ENCODE data around the gene ADRA2A.

Gene ADRA2A

GRCh38 chr10:111107023-111107422 is 30.2 kb downstream of the ADRA2A start:
- H3K4me3 ChIP-seq (ENCODE audit: control insufficient read depth, low read depth, low read length), result no peak overlapping the region
- no peak for TF ChIP-seq CTCF (conservative IDR thresholded peaks at IDR 0.05; ENCODE audit: control insufficient read depth, insufficient read depth, low read depth, low read length)
- no peak for DNase-seq (ENCODE audit: low read depth)

GRCh38 chr10:111107846-111108245 is 31.0 kb downstream of the ADRA2A start:
- DNase-seq (ENCODE audit: low read depth), result no peak
- H3K4me3 ChIP-seq (ENCODE audit: control insufficient read depth, low read depth, low read length), result no peak overlapping the region
- TF ChIP-seq CTCF (conservative IDR thresholded peaks at IDR 0.05; ENCODE audit: control insufficient read depth, insufficient read depth, low read depth, low read length), result no peak

GRCh38 chr10:111108441-111108840 is 31.6 kb downstream of the ADRA2A start:
- no peak for TF ChIP-seq CTCF (conservative IDR thresholded peaks at IDR 0.05; ENCODE audit: control insufficient read depth, insufficient read depth, low read depth, low read length)
- no peak for DNase-seq (ENCODE audit: low read depth)
- no peak overlapping the region for H3K4me3 ChIP-seq (ENCODE audit: control insufficient read depth, low read depth, low read length)

GRCh38 chr10:111109501-111110242 is 32.8 kb downstream of the ADRA2A start:
- DNase-seq (ENCODE audit: low read depth), result no peak
- no peak overlapping the region for H3K4me3 ChIP-seq (ENCODE audit: control insufficient read depth, low read depth, low read length)
- no peak for TF ChIP-seq CTCF (conservative IDR thresholded peaks at IDR 0.05; ENCODE audit: control insufficient read depth, insufficient read depth, low read depth, low read length)

GRCh38 chr10:111110771-111111170 is 33.9 kb downstream of the ADRA2A start:
- no peak for DNase-seq (ENCODE audit: low read depth)
- TF ChIP-seq CTCF (conservative IDR thresholded peaks at IDR 0.05; ENCODE audit: control insufficient read depth, insufficient read depth, low read depth, low read length), result no peak
- H3K4me3 ChIP-seq (ENCODE audit: control insufficient read depth, low read depth, low read length), result no peak overlapping the region

- no peak overlapping the region for H3K4me3 ChIP-seq (ENCODE audit: control insufficient read depth, low read depth, low read length)
- no peak for DNase-seq (ENCODE audit: low read depth)
- no peak for TF ChIP-seq CTCF (conservative IDR thresholded peaks at IDR 0.05; ENCODE audit: control insufficient read depth, insufficient read depth, low read depth, low read length)
Observed at GRCh38 chr10:111112333-111112732, 35.5 kb downstream of the ADRA2A start.

Measured in fibroblast of mammary gland (primary cell).